Measurements from ENCODE around the gene NFIL3.

The NFIL3 gene

GRCh38 chr9:91422758-91423711, 597 bp downstream of the NFIL3 start:
- Histone ChIP-seq H3F3A (ENCODE audit: insufficient read depth, low read length) (peaks cover 78% of the 10 kb centered on the region), H3K4me2 (ENCODE audit: low read depth, low read length) (peak overlapping the region; percentile 45; the same call in 1 of the 2 replicates), H3K79me2 (ENCODE audit: low read length) (peaks cover 93% of the 10 kb centered on the region)

GRCh38 chr9:91421971-91422757, 1.5 kb downstream of the NFIL3 start:
- H3K4me3 ChIP-seq (ENCODE audit: low read length), result peak overlapping the region; percentile 95
- peak; percentile 55 for DNase-seq
- H3K9me2 ChIP-seq (replicated peaks; ENCODE audit: insufficient read depth, low read length), result no peaks in the 10 kb centered on the region
- H3K79me2 ChIP-seq (ENCODE audit: low read length), result peaks cover 93% of the 10 kb centered on the region
- H3K4me1 ChIP-seq (ENCODE audit: low read length), result peaks cover 32% of the 10 kb centered on the region
- peak overlapping the region; percentile 70 for H3K27ac ChIP-seq (ENCODE audit: low read length)
- peaks cover 72% of the 10 kb centered on the region for H3F3A ChIP-seq (ENCODE audit: insufficient read depth, low read length)
- H3K9me3 ChIP-seq (replicated peaks; ENCODE audit: insufficient read depth, low read length), result no peaks in the 10 kb centered on the region
- peak overlapping the region; percentile 45 for H3K4me2 ChIP-seq (ENCODE audit: low read depth, low read length)
- H3K27me3 ChIP-seq (replicated peaks; ENCODE audit: insufficient read depth, low read length), result no peaks in the 10 kb centered on the region
- peaks cover 30% of the 10 kb centered on the region for H4K20me1 ChIP-seq (ENCODE audit: insufficient read depth, low read length)
- no peaks in the 10 kb centered on the region for H3K36me3 ChIP-seq (replicated peaks; ENCODE audit: insufficient read depth, low read length)
- TF ChIP-seq CTCF (IDR thresholded peaks at IDR 0.05; ENCODE audit: low read length), result no peak
- TF ChIP-seq EZH2phosphoT487 (IDR thresholded peaks at IDR 0.05; ENCODE audit: low read length), result no peak
- no peak for TF ChIP-seq EZH2 (optimal IDR thresholded peaks at IDR 0.05; ENCODE audit: low read depth, low read length)
- H3K9ac ChIP-seq (ENCODE audit: low read length), result peak overlapping the region; percentile 94
- no peak overlapping the region for H2AFZ ChIP-seq (ENCODE audit: low read length)

More at GRCh38 chr9:91422758-91423711, 597 bp downstream of the NFIL3 start:
- H3K4me1 ChIP-seq (ENCODE audit: low read length), result peaks cover 23% of the 10 kb centered on the region
- H3K36me3 ChIP-seq (replicated peaks; ENCODE audit: insufficient read depth, low read length), result no peaks in the 10 kb centered on the region
- H3K4me3 ChIP-seq (ENCODE audit: low read length), result peak overlapping the region; percentile 95
- H4K20me1 ChIP-seq (ENCODE audit: insufficient read depth, low read length), result peaks cover 22% of the 10 kb centered on the region
- H2AFZ ChIP-seq (ENCODE audit: low read length), result no peak overlapping the region
- H3K27ac ChIP-seq (ENCODE audit: low read length), result peak overlapping the region; percentile 70
- H3K9ac ChIP-seq (ENCODE audit: low read length), result peak overlapping the region; percentile 94
- peak; percentile 60 for DNase-seq
- TF ChIP-seq EZH2phosphoT487 (IDR thresholded peaks at IDR 0.05; ENCODE audit: low read length) (no peak), CTCF (IDR thresholded peaks at IDR 0.05; ENCODE audit: low read length) (peak; percentile 23; the same call in 1 of the 2 replicates)
- no peaks in the 10 kb centered on the region for H3K9me2 ChIP-seq (replicated peaks; ENCODE audit: insufficient read depth, low read length)
- no peaks in the 10 kb centered on the region for H3K27me3 ChIP-seq (replicated peaks; ENCODE audit: insufficient read depth, low read length)
- no peaks in the 10 kb centered on the region for H3K9me3 ChIP-seq (replicated peaks; ENCODE audit: insufficient read depth, low read length)

GRCh38 chr9:91421128-91421765, 2.4 kb downstream of the NFIL3 start:
- H2AFZ ChIP-seq (ENCODE audit: low read length), result no peak overlapping the region
- H3K27ac ChIP-seq (ENCODE audit: low read length), result peak overlapping the region; percentile 70; the same call in 1 of the 2 replicates
- peaks cover 63% of the 10 kb centered on the region for H3F3A ChIP-seq (ENCODE audit: insufficient read depth, low read length)
- peaks cover 40% of the 10 kb centered on the region for H4K20me1 ChIP-seq (ENCODE audit: insufficient read depth, low read length)
- no peaks in the 10 kb centered on the region for H3K27me3 ChIP-seq (replicated peaks; ENCODE audit: insufficient read depth, low read length)
- H3K9ac ChIP-seq (ENCODE audit: low read length), result peak overlapping the region; percentile 94
- H3K4me3 ChIP-seq (ENCODE audit: low read length), result peak overlapping the region; percentile 95
- H3K9me3 ChIP-seq (replicated peaks; ENCODE audit: insufficient read depth, low read length), result no peaks in the 10 kb centered on the region
- H3K36me3 ChIP-seq (replicated peaks; ENCODE audit: insufficient read depth, low read length), result no peaks in the 10 kb centered on the region; the same call in 1 of the 2 replicates
- H3K4me2 ChIP-seq (ENCODE audit: low read depth, low read length), result peak overlapping the region; percentile 89
- no peaks in the 10 kb centered on the region for H3K9me2 ChIP-seq (replicated peaks; ENCODE audit: insufficient read depth, low read length)
- H3K79me2 ChIP-seq (ENCODE audit: low read length), result peaks cover 93% of the 10 kb centered on the region
- DNase-seq, result peak; percentile 43
- H3K4me1 ChIP-seq (ENCODE audit: low read length), result peaks cover 33% of the 10 kb centered on the region
- TF ChIP-seq EZH2 (optimal IDR thresholded peaks at IDR 0.05; ENCODE audit: low read depth, low read length) (no peak), CTCF (IDR thresholded peaks at IDR 0.05; ENCODE audit: low read length) (peak; percentile 47)

All from MM.1S (cell line).